AG09309 (cell line): ENCODE results near the gene R3HCC1L.
"Not testable (repeated sequence)": the region's sequence is repeated elsewhere in the genome, so short reads cannot be mapped to it uniquely, and the experiment has no call there.

Experiments used
- DNase-seq: peaks from one replicate; pipeline ENCODE4 v3.0.0-alpha.2; 2010; ENCODE audit warnings: low read depth
- H3K4me3 ChIP-seq: 2 replicates; pipeline ENCODE4 v1.5.1; 2011; ENCODE audit warnings: mild to moderate bottlenecking, low read depth, low read length, moderate library complexity; ENCODE audit not compliant: control insufficient read depth
- CTCF ChIP-seq: IDR thresholded peaks from 2 replicates; pipeline ENCODE4 v1.5.1; 2011; ENCODE audit warnings: mild to moderate bottlenecking, low read depth, low read length, inconsistent platforms; ENCODE audit not compliant: insufficient read depth, control insufficient read depth; ENCODE audit errors: missing control alignments

The R3HCC1L gene

DNA sequence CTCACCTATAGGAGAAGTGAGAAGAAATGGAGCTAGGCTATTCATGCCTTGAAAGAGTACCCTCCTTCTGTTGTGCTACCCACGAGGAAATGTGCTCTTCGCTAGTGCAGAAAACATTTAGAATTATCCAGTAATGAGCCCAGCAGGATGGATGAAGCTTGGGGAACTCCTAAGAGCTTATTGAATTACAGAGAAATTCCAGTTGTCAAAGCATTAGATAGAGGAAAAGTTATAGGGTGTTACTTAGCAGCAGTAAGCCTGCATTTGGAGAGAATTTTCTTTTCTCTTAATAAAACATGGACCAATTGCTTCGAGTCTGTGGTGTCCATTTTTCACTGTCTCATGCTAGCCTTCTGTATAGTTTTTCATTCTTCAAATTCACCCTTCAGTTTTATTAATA, 5.0 kb downstream of the R3HCC1L start:
- no peak for TF ChIP-seq CTCF
- H3K4me3 ChIP-seq = no peak overlapping the region
- DNase-seq = no peak

DNA sequence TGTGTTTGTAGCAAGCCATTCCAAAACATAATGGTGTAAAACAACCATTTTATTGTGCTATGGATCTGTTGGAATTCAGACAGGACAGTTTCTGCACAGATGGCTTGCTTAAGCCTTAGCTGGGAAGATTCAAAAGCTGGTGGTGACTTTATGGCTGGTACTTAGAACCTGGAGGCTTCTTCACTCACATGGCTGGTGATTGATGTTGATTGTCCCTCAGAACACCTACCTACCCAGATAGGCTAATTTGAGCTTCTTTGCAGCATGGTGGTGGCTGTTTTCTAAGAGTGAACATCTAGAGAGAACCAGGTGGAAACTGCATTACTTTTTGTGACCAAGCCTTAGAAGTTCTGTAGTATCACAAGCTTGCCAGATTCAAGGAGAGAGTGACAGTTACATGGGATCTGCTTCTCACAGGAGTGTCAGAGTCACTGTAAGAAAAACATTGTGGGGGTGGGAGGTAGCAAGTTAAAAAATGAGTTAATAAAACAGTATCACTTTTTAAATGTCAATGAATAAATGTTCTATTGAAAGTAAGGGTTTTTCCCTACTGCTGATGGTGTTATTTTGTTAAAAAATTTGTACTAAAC, 7.1 kb downstream of the R3HCC1L start:
- H3K4me3 ChIP-seq = no peak overlapping the region
- DNase-seq = no peak
- TF ChIP-seq CTCF = no peak

DNA sequence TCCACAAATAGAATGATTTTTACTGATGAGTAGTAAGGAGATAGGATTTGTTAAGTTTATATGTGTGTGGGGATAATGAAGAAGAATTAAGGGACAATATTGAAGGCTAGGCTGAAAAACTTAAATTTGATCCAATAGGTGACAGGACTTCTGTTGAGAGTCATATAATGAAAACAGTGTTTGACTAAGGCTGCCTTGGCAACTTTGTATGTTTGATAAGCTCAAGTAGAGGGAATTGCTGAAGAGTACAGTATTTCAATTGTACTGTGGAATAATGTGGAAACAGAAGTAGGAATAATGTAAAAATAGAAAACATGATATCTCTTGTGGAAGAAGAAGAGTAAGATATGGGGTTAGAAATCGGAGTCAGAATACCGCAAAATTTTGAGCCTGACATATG, 10.5 kb downstream of the R3HCC1L start:
- H3K4me3 ChIP-seq = no peak overlapping the region
- no peak for TF ChIP-seq CTCF
- DNase-seq = no peak

DNA sequence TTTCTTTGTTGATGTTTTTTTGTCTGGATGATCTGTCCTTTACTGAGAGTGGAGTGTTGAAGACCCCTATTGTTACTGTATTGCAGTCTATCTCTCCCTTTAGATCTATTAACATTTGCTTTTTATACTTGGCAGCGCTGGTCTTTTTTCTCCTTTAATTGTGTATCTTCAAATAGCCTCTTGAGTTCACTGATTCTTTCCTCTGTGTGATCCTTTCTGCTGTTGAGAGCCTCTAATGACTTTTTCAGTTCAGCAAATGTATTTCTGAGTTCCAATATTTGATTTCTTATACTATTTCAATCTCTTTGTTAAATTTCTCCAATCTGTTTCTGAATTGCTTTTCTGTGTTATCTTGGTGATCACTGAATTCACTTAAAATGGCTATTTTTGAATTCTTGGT, 15.4 kb downstream of the R3HCC1L start:
- H3K4me3 ChIP-seq = no peak overlapping the region
- no peak for TF ChIP-seq CTCF
- DNase-seq = no peak

GRCh38 chr10:98150544-98150943, 16.1 kb downstream of the R3HCC1L start:
- H3K4me3 ChIP-seq = no peak overlapping the region

DNA sequence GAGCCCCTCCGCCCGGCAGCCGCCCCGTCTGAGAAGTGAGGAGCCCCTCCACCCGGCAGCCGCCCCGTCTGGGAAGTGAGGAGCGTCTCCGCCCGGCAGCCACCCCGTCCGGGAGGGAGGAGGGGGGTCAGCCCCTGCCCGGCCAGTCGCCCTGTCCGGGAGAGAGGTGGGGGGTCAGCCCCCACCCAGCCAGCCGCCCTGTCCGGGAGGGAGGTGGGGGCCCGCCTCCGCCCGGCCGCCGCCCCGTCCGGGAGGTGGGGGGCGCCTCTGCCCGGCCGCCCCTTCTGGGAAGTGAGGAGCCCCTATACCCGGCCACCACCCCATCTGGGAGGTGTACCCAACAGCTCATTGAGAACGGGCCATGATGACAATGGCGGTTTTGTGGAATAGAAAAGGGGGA, 18.3 kb downstream of the R3HCC1L start:
- not testable (repeated sequence) for DNase-seq, H3K4me3 ChIP-seq

More at GRCh38 chr10:98150544-98150943, 16.1 kb downstream of the R3HCC1L start:
- TF ChIP-seq CTCF = no peak
- no peak for DNase-seq

DNA sequence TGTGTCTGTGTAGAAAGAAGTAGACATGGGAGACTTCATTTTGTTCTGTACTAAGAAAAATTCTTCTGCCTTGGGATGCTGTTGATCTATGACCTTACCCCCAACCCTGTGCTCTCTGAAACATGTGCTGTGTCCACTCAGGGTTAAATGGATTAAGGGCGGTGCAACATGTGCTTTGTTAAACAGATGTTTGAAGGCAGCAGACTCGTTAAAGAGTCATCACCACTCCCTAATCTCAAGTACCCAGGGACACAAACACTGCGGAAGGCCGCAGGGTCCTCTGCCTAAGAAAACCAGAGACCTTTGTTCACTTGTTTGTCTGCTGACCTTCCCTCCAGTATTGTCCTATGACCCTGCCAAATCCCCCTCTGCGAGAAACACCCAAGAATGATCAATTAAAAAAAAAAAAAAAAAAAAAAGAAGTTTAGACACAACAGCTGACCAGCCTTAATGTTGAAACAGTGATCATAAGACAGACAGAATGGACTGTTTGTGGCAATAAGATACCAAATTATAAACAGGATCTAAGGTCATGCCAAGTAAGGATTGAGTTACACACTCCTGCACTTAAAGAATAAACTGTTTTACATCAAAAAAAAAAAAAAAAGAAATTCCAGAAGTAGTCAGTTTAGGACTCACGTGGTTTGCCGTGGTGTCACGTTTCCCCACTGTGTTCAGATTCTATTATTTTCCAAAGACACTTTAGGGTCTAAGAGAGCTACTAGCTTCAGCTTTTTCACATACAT, 18.9 kb downstream of the R3HCC1L start:
- not testable (repeated sequence) for H3K4me3 ChIP-seq, DNase-seq

DNA sequence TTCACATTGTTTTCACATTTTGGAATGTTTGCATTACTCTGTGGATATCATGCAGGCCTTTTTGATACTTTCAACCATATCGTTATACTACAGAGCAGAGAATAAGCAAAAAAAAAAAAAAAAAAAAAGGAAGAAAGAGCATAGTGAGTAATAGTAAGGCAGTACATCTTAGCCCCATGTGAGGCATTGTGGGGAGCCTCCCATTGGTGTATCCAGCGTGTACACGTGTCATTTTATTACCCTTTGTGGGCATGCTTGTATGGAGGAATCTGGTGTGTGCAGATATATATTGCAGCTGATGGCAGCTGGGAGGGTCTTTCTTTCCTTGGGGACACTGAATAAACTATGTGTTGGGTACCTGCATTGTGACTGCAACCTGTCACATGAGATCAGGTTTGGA, 19.6 kb downstream of the R3HCC1L start:
- DNase-seq = no peak
- no peak overlapping the region for H3K4me3 ChIP-seq
- no peak for TF ChIP-seq CTCF
